Fibroblast of lung (primary cell): Measurements from ENCODE around the gene SLC25A44.

ENCODE experiments used
- EZH2 ChIP-seq: IDR thresholded peaks from 2 replicates; pipeline ENCODE4 v1.5.1; 2012; ENCODE audit warnings: low read length, control low read depth, mild to moderate bottlenecking; ENCODE audit errors: missing control alignments
- TF ChIP-seq, protein P1 (sequence below), 2 donors: IDR thresholded peaks in 1 of 2; conservative IDR thresholded peaks in 1 of 2; 1 replicate in 1 of 2; 2 replicates in 1 of 2; pipeline ENCODE4 v1.5.1; 2011 to 2012; ENCODE audit warnings: low read length in 2 of 2, control low read depth in 1 of 2, inconsistent platforms in 1 of 2, low read depth in 1 of 2, mild to moderate bottlenecking in 1 of 2

DNA sequence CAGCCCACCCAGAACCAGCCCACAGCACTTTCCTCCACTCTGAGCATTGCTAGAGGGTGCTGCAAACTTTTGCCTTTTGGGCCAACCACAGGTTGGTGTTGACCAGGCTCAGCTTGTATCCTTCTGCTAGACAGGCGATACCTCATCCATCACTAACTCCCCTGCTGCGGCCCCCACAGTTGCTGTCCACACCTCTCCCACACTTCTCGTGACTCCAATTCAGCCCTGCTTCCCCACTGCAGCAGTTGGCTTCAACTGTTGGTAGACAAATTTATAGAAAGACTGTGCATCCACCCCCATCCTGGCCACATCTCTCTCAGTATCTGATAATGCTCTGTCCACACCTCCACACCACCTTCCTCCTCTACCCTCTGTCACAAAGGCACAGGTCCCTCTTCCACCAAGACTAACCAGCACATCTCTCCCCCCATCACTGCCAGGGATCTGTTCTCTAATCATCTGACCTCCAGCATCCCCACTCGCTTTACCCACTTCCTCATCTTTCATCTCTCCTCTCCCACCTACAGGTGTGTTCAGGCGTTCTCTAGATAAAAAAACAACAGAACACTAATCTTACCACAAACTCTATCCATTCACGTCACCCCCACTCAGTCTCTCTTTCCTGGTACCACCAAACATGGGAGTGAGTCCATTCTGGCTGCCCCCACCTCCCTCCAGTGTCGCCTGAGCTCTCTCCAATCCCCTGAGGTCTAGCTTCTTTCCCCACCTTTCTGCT, 15.8 kb upstream of the SLC25A44 start:
- TF ChIP-seq, protein P1, sequence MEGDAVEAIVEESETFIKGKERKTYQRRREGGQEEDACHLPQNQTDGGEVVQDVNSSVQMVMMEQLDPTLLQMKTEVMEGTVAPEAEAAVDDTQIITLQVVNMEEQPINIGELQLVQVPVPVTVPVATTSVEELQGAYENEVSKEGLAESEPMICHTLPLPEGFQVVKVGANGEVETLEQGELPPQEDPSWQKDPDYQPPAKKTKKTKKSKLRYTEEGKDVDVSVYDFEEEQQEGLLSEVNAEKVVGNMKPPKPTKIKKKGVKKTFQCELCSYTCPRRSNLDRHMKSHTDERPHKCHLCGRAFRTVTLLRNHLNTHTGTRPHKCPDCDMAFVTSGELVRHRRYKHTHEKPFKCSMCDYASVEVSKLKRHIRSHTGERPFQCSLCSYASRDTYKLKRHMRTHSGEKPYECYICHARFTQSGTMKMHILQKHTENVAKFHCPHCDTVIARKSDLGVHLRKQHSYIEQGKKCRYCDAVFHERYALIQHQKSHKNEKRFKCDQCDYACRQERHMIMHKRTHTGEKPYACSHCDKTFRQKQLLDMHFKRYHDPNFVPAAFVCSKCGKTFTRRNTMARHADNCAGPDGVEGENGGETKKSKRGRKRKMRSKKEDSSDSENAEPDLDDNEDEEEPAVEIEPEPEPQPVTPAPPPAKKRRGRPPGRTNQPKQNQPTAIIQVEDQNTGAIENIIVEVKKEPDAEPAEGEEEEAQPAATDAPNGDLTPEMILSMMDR (conservative IDR thresholded peaks at IDR 0.05 in 1 of 2, IDR thresholded peaks at IDR 0.05 in 1 of 2; ENCODE audit: low read depth in 1 of 2, low read length in 2 of 2): no peak
- TF ChIP-seq EZH2: no peak
